Fibroblast of mammary gland (primary cell): Measurements from ENCODE around the gene PCK1.

Experiments
- DNase-seq: peaks from one replicate; pipeline ENCODE4 v3.0.0-alpha.2; 2010; ENCODE audit warnings: low read depth
- H3K4me3 ChIP-seq: 2 replicates; pipeline ENCODE4 v1.5.1; 2011; ENCODE audit warnings: low read depth, mild to moderate bottlenecking, low read length, moderate library complexity; ENCODE audit not compliant: control insufficient read depth
- CTCF ChIP-seq: conservative IDR thresholded peaks from 2 replicates; pipeline ENCODE4 v1.5.1; 2011; ENCODE audit warnings: low read depth, low read length, inconsistent platforms; ENCODE audit not compliant: control insufficient read depth, insufficient read depth

PCK1 gene

GRCh38 chr20:57589728-57590484 lies 29.0 kb downstream of the PCK1 start:
- no peak for DNase-seq
- no peak for TF ChIP-seq CTCF
- no peak overlapping the region for H3K4me3 ChIP-seq

GRCh38 chr20:57590485-57591288 lies 29.8 kb downstream of the PCK1 start:
- no peak for DNase-seq
- no peak overlapping the region for H3K4me3 ChIP-seq
- no peak for TF ChIP-seq CTCF

- DNase-seq: no peak
- TF ChIP-seq CTCF: no peak
- H3K4me3 ChIP-seq: no peak overlapping the region
Measured at GRCh38 chr20:57591289-57592229, 30.6 kb downstream of the PCK1 start.

GRCh38 chr20:57592263-57593092 lies 31.6 kb downstream of the PCK1 start:
- TF ChIP-seq CTCF: no peak
- H3K4me3 ChIP-seq: no peak overlapping the region
- DNase-seq: no peak

- no peak for TF ChIP-seq CTCF
- H3K4me3 ChIP-seq: no peak overlapping the region
- DNase-seq: no peak
Measured at GRCh38 chr20:57593134-57593886, 32.4 kb downstream of the PCK1 start.
